GM18517 (cell line): ENCODE measurements around the gene OPN1SW.

Source experiments
- ATAC-seq: cut with Tn5 transposase; IDR thresholded peaks from one replicate; pipeline ENCODE4 v1.9.1; 2021; ENCODE audit warnings: mild to moderate bottlenecking, moderate library complexity; ENCODE audit not compliant: unreplicated experiment

The OPN1SW gene

GRCh38 chr7:128735436-128735835 is 40.2 kb downstream of the OPN1SW start:
- ATAC-seq: no peak

- no peak for ATAC-seq
Measured at GRCh38 chr7:128734890-128735289, 40.7 kb downstream of the OPN1SW start.

- ATAC-seq: no peak
Measured at GRCh38 chr7:128733278-128733645, 42.3 kb downstream of the OPN1SW start.

GRCh38 chr7:128732521-128733277 is 42.9 kb downstream of the OPN1SW start:
- no peak for ATAC-seq

GRCh38 chr7:128731184-128731583 is 44.4 kb downstream of the OPN1SW start:
- no peak for ATAC-seq

- no peak for ATAC-seq
Measured at GRCh38 chr7:128729494-128729893, 46.1 kb downstream of the OPN1SW start.

- no peak for ATAC-seq
Measured at GRCh38 chr7:128728598-128728997, 47.0 kb downstream of the OPN1SW start.

- no peak for ATAC-seq
Measured at GRCh38 chr7:128727239-128727638, 48.4 kb downstream of the OPN1SW start.

GRCh38 chr7:128726737-128727072 is 48.9 kb downstream of the OPN1SW start:
- no peak for ATAC-seq

GRCh38 chr7:128726059-128726736 is 49.4 kb downstream of the OPN1SW start:
- no peak for ATAC-seq

GRCh38 chr7:128725531-128725930 is 50.1 kb downstream of the OPN1SW start:
- no peak for ATAC-seq

GRCh38 chr7:128724743-128725142 is 50.9 kb downstream of the OPN1SW start:
- ATAC-seq: no peak
